EL (cell line): ENCODE data around the gene KLK7.
A peak's percentile ranks its signal among the peaks of the same experiment; 100 is the strongest.
"Not testable (repeated sequence)": the region's sequence is repeated elsewhere in the genome, so short reads cannot be mapped to it uniquely, and the experiment has no call there.

Experiments
- DNase-seq: peaks from one replicate; pipeline ENCODE4 v3.0.0-alpha.2; 2016

Gene KLK7

GRCh38 chr19:50974702-50975556 lies 8.8 kb downstream of the KLK7 start:
- DNase-seq, result no peak

DNA sequence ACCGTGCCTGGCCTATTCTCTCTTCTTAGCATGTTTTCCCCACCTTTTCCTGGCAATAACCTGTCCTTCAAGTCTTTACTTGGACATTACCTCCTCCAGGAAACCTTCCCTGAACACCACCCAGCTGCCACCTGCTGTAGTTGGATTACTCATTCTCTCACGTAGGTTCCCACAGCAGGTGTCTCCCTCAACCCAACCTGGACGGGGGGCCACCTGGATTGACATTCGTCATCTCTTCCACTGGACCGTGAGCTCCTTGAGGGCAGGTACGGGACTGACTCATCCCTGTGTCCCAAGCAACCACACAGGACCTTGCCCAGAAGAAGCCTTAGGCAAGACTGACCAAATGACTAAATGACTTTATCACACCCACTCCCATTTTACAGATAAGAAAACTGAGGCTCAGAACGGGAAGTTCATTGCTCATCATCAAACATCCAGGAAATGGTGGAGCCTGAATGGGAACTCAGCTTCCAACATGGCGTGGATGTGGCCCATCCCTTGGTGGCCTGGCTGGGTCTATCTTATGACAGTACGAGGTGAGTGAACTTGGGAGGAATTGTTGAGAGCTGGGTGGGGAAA lies 10.8 kb downstream of the KLK7 start:
- no peak for DNase-seq

DNA sequence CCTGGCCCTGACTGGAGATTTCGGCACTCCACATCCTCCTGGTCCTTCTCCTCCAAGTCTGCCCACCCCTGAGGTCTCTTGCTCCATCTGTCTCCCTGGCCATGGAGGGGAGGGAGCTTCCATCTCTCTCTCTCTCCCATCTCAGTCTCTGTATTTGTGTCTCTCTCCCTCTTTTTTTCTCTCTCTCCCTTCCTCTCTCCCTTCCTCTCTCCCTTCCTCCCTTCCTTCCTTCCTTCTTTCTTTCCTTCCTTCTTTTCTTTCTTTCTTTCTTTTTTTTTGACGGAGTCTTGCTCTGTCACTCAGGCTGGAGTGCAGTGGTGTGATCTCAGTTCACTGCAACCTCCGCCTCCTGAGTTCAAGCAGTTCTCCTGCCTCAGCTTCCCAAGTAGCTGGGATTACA lies 13.9 kb downstream of the KLK7 start:
- DNase-seq, result not testable (repeated sequence)

GRCh38 chr19:50969413-50969760 lies 14.3 kb downstream of the KLK7 start, which contains the start of gene KLK6:
Gene KLK6 (minus strand): TSS chr19:50969591. CDS start chr19:50968104, 1,487 bp downstream.
- DNase-seq, result no peak

DNA sequence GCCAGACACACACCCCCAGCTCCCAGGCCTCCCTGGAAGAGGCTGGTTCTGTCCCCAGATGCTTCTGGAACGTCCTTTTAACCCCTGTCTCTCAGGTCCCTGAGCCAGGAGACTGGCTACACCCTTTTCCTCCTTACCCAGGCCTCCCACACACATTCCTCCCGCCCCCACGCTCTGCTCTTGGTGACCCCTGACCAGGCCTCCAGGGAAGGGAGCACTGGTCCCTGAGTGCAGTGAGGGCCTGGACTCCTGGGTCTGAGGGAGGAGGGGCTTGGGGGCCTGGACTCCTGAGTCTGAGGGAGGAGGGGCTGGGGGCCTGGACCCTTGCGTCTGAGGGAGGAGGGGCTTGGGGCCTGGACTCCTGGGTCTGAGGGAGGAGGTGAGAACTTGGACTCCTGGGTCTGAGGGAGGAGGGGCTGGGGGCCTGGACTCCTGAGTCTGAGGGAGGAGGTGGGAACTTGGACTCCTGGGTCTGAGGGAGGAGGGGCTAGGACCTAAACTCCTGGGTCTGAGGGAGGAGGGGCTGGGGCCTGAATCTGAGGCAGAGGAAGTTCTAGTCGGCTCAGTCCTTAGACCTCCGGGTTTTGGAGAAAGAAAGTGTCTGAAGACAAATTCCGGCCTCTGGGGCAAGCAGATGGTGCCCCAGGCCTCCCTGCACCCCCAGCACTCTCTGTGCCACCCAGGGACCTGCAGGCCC lies 14.9 kb downstream of the KLK7 start:
- DNase-seq, result no peak

- no peak for DNase-seq
Observed at GRCh38 chr19:50967929-50968715, 15.6 kb downstream of the KLK7 start.

GRCh38 chr19:50964266-50964665 lies 19.5 kb downstream of the KLK7 start:
- DNase-seq, result no peak

GRCh38 chr19:50963381-50963780 lies 20.3 kb downstream of the KLK7 start:
- no peak for DNase-seq

GRCh38 chr19:50962245-50962644 lies 21.5 kb downstream of the KLK7 start:
- DNase-seq, result no peak

DNA sequence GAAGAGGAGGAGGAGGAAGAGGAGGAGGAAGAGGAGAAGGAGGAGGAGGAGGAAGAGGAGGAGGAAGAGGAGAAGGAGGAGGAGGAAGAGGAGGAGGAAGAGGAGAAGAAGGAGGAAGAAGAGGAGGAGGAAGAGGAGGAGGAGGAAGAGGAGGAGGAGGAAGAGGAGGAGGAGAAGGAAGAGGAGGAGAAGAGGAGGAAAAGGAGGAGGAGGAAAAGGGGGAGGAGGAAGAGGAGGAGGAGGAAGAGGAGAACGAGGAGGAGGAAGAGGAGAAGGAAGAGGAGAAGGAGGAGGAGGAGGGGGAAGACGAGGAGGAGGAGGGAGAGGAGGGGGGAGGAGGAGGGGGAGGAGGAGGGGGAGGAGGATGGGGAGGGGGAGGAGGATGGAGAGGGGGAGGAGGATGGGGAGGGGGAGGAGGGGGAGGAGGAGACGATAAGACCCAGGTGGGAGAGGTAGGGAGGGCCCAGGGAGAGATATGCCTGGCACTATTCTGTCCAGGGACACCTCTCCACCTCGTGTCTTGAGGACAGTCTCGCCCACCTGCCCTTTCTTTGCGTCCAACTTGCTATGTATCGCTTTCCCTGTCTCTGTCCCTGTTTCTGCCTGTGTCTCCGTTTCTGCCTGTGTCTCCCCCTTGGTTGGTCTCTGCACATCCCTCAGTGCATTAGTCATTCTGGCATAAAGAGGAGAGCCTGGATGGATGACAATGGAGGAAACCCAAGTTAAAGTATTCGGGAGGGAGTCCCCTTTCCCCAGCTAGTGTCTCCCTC lies 23.8 kb downstream of the KLK7 start:
- DNase-seq, result peak; percentile 9

DNA sequence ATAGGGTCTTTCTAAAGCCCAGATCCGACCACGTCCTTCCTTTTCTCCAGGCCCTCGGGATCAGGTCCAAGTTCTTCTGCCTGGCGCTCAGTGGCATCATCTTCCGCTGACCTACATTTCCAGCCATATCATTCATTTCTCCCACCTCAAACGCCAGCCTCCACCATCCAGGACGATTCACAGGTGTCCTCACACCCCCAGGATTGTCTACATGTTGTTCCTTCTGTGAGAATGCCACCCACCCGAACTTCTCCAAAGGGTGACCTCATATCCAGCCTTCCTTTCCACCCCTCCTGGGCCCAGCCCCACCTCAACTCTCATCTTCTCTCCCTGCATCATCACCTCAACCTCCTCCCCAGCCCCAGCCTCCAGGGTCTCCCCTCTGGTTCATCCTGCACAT lies 26.1 kb downstream of the KLK7 start:
- DNase-seq, result no peak

- DNase-seq, result peak; percentile 29
Observed at GRCh38 chr19:50952910-50953309, 30.8 kb downstream of the KLK7 start, which contains the start of gene KLK5. Gene KLK5 (minus strand): TSS chr19:50953038. CDS start chr19:50952657, 381 bp downstream.

DNA sequence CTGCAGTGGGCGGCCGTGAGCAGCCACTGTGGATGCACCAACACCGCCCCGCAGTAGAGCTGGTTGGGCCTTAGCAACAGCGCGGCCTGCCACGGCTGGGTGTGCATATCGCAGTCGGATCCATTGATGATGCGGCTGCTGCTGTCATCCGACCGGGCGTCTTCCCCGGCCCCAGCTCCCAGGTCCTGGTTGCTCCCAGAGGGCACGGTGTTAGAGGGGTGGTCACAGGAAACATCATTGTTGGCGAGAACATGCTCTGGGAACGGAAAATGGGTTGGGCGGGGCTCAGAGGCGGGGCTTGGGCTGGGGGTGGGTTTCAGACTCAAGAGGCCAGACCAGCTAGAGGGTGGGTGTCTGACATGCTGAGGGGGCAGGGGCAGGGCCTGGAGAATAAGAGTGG lies 33.9 kb downstream of the KLK7 start:
- DNase-seq, result no peak

- no peak for DNase-seq
Observed at GRCh38 chr19:50947123-50947522, 36.6 kb downstream of the KLK7 start.

- DNase-seq, result no peak
Observed at GRCh38 chr19:50944795-50945194, 38.9 kb downstream of the KLK7 start.

DNA sequence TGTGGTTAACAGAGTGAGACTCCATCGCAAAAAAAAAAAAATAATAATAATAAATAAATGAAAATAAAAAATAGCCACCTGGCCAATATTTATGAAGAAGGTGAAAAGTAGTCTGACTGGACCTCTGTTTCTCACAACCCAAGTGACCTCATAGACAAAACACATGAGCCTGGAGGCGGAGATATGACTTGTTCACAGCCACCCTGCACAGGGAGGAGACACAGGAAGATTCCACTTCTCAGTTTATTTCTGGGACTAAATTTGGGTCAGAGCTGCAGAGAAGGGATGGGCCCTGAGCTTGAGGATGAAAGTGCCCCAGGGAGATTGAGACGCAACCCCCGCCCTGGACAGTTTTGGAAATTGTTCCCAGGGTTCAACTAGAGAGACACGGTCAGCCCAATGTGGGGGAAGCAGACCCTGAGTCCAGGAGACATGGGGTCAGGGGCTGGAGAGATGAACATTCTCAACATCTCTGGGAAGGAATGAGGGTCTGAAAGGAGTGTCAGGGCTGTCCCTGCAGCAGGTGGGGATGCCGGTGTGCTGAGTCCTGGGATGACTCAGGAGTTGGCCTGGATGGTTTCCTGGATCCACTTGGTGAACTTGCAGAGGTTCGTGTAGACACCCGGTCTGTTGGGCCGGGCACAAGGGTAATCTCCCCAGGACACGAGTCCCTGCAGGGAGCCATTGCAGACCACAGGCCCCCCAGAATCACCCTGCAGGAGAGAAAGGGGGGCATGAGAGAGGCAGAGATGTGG lies 40.5 kb downstream of the KLK7 start:
- no peak for DNase-seq

- no peak for DNase-seq
Observed at GRCh38 chr19:50939596-50939995, 44.1 kb downstream of the KLK7 start.

GRCh38 chr19:50933640-50934039 lies 50.1 kb downstream of the KLK7 start:
- DNase-seq, result peak; percentile 21

DNA sequence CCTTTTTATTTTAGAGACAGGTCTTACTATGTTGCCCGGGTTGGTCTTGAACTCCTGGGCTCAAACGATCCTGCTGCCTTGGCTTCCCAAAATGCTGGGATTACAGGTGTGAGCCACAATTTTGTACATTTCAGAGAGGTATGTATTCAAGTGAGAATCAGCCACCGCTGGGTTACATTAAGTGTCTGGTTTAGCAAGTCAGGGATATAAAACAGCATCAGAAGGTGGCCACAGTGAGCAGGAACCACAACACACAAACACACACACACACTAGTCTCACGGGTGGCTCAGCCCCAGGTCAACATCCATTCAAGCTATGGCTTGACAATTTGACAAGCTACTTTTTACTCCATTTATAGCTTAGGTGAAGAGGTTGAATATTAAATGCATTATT lies 51.0 kb downstream of the KLK7 start:
- no peak for DNase-seq

DNA sequence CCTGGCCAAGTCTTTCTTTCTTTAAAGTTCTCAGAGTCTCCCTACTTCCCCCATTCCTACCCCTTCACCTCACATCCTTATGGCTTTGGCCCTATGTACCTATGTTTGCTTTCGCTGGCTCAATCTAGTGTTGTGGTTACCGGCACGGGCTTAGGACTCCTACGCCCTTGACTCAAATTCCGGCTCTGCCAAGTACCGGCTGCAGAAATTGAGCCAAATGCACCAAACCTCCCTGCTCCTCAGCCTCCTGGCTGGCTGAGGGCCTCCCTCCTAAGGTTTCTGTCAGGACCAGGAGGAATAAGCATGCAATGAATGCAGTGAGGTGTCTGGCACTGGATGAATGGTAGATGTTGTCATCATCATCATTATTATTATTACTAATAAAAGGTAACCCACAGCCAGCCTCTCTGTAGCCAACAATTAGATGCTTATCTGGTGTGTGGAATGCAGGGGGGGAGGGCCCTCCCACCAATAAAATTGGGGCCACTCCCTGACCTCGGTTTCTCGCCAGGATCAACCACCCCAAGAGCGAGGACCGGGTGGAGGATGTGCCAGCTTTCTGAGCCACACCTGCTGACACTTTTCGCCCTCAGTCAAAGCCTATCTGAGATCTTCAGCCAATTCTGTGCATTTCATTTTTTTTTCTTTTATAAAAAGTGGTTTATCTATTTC lies 51.6 kb downstream of the KLK7 start:
- DNase-seq, result no peak

DNA sequence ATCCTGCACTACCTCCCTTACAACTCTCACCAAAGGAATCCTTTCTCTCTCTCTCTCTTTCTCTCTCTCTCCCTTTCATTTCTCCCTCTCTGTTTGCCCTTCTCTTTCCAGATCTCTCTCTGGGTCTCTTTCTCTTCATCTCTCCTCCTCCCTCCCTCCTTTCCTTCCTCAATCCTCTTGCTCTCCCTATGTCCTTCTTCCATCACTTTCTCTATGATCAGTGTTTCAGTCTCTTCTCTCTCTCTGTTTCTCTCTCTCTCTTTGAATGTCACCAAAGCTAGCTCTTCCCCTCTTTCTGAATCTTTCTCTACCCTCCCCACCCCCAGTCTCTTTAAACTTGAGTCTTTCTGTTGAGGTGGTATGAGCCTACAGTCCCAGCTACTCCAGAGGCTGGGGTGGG lies 52.7 kb downstream of the KLK7 start:
- no peak for DNase-seq
